Caco-2 (cell line): ENCODE results near the gene LAMC1. TPM values are rescaled to one million over a fixed set of nuclear protein-coding genes. Genes with fewer than 3 reads are reported as not detected.

ENCODE experiments used
- BruUV-seq: library from RNA; stranded (reverse); fragments of 400-500 nt; replicated peaks from 2 replicates; lab custom pipeline; 2021; lab: Mats Ljungman, UMichigan
- CTCF ChIA-PET: fragments of 300-600 bp; sonication (Branson Sonifier 250); formaldehyde crosslinking; loops from one replicate; lab custom pipeline; 2022; ENCODE audit warnings: antibody characterized with exemption; lab: Charles Lee
- POLR2A ChIA-PET: fragments of 300-600 bp; sonication (Branson Sonifier 250); formaldehyde crosslinking; loops from one replicate; lab custom pipeline; 2022; ENCODE audit warnings: antibody characterized with exemption; lab: Charles Lee
- DNase-seq, 2 experiments: peaks; one replicate each; pipeline versions ENCODE4 v3.0.0 to v3.0.0-alpha.2; 2020 to 2022
- H3K27me3 ChIP-seq: replicated peaks from 2 replicates; pipeline ENCODE4 v1.6.0; 2011; ENCODE audit warnings: low read length; ENCODE audit not compliant: control insufficient read depth, insufficient read depth
- H3K36me3 ChIP-seq: 2 replicates; pipeline ENCODE4 v1.5.1; 2011; ENCODE audit warnings: low read length; ENCODE audit not compliant: control insufficient read depth, insufficient read depth
- H3K4me1 ChIP-seq: fragments of 250-450 bp; sonication (Bioruptor Pico); 2 replicates; pipeline ENCODE4 v1.5.1; 2020; ENCODE audit warnings: mild to moderate bottlenecking
- H3K4me3 ChIP-seq: 2 replicates; pipeline ENCODE4 v1.5.1; 2011; ENCODE audit warnings: low read depth, mild to moderate bottlenecking, control low read depth, low read length
- H3K9me3 ChIP-seq: fragments of 250-450 bp; sonication (Bioruptor Pico); 2 replicates; pipeline ENCODE4 v1.5.1; 2020; ENCODE audit warnings: mild to moderate bottlenecking, moderate library complexity
- H3K27ac Mint-ChIP-seq: one replicate; pipeline ENCODE4 v1.8.0; 2022; ENCODE audit warnings: mixed read lengths; ENCODE audit not compliant: unreplicated experiment
- H3K27me3 Mint-ChIP-seq: one replicate; pipeline ENCODE4 v1.8.0; 2022; ENCODE audit warnings: mixed read lengths; ENCODE audit not compliant: insufficient read depth, unreplicated experiment
- H3K36me3 Mint-ChIP-seq: one replicate; pipeline ENCODE4 v1.8.0; 2022; ENCODE audit warnings: mild to moderate bottlenecking, mixed read lengths; ENCODE audit not compliant: insufficient read depth, unreplicated experiment
- H3K4me1 Mint-ChIP-seq: one replicate; pipeline ENCODE4 v1.8.0; 2022; ENCODE audit warnings: low read depth, mixed read lengths; ENCODE audit not compliant: unreplicated experiment
- H3K4me3 Mint-ChIP-seq: one replicate; pipeline ENCODE4 v1.8.0; 2022; ENCODE audit warnings: mild to moderate bottlenecking, moderate library complexity, mixed read lengths; ENCODE audit not compliant: unreplicated experiment
- H3K9me3 Mint-ChIP-seq: one replicate; pipeline ENCODE4 v1.8.0; 2022; ENCODE audit warnings: mixed read lengths; ENCODE audit not compliant: unreplicated experiment
- CTCF ChIP-seq, 2 experiments: fragments of 200-600 bp in 1 of 2; IDR thresholded peaks; 1 replicate in 1 of 2; 2 replicates in 1 of 2; pipeline versions ENCODE4 v1.5.1 to v1.8.0; 2011 to 2022; ENCODE audit warnings: antibody characterized with exemption in 1 of 2, control low read depth in 1 of 2, inconsistent platforms in 1 of 2, low read depth in 1 of 2, low read length in 1 of 2, mild to moderate bottlenecking in 1 of 2, moderate library complexity in 1 of 2; ENCODE audit not compliant: insufficient read depth in 1 of 2, severe bottlenecking in 1 of 2, unreplicated experiment in 1 of 2
- intact Hi-C: fragments of 100-400 bp; cut with micrococcal nuclease; formaldehyde crosslinking; loops from one replicate; pipeline ENCODE4 v1.10.0; 2022; ENCODE audit not compliant: unreplicated experiment
- total RNA-seq: library from RNA; stranded (reverse); gene quantifications from 2 replicates; pipeline ENCODE4 v1.2.3, GENCODE V29; 2022

The LAMC1 gene
- total RNA-seq, 1 experiment from 2014 or later, result 323 TPM

DNA sequence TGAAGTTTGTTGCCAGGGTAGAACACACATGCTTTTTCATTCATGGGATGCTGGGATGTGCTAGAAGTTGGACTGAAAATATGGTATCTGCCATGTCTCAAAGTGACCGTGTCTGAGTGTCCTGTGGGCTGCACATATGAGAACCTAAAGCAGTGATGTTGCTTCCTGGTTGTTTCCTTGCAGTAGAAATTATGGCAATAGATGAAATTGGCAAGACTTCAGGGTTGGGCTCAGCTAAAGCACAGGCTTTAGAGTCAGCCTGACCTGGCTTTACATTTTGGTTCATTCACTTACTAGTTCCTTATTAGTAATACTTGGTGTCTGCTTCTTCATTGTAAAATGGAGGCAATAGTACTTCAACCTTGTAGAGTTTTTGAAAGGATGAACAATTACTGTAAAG is 165.0 kb downstream of the LAMC1 start:
- H3K4me1 ChIP-seq, result peaks cover 13% of the 10 kb centered on the region
- H3K27me3 ChIP-seq, result no peaks in the 10 kb centered on the region
- CTCF ChIA-PET, result no interaction called here
- H3K9me3 ChIP-seq, result no peaks in the 10 kb centered on the region
- H3K4me1 Mint-ChIP-seq, result peaks cover 11% of the 10 kb centered on the region
- DNase-seq, result no peak
- no peaks in the 10 kb centered on the region for H3K27me3 Mint-ChIP-seq
- intact Hi-C loops, result no loop called here
- H3K36me3 ChIP-seq, result no peaks in the 10 kb centered on the region
- H3K4me3 Mint-ChIP-seq, result no peak overlapping the region
- H3K27ac Mint-ChIP-seq, result no peak overlapping the region
- no peak overlapping the region for H3K4me3 ChIP-seq
- TF ChIP-seq CTCF (IDR thresholded peaks at IDR 0.05; ENCODE audit: insufficient read depth in 1 of 2, low read depth in 1 of 2, low read length in 1 of 2, severe bottlenecking in 1 of 2, unreplicated experiment in 1 of 2), result no peak
- no peaks in the 10 kb centered on the region for H3K9me3 Mint-ChIP-seq
- POLR2A ChIA-PET, result no interaction called here
- no TSS peak for BruUV-seq
- H3K36me3 Mint-ChIP-seq, result peaks cover 6% of the 10 kb centered on the region

DNA sequence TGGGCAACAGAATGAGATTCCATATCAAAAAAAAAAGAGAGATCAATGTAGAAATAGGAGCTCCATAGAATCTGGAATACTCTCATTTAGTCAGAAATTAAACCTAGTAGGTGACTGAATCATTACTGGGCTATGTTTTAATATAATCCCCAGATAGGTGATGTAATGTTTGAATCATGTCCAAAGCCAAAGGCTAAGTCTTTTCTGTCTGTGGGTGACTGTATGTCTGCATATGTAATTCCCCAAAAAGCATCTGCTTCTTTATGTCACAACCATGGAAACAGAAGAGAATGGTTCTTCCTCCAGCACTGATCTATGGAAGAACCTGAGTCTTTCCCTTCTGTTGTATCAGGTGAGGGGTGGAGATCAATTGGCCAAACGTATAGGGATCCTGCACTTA is 168.6 kb downstream of the LAMC1 start:
- no TSS peak for BruUV-seq
- no peaks in the 10 kb centered on the region for H3K27me3 ChIP-seq
- H3K36me3 ChIP-seq, result no peaks in the 10 kb centered on the region
- intact Hi-C loops, result no loop called here
- POLR2A ChIA-PET, result no interaction called here
- peaks cover 14% of the 10 kb centered on the region for H3K4me1 ChIP-seq
- Mint-ChIP-seq H3K4me1 (peaks cover 19% of the 10 kb centered on the region), H3K4me3 (no peak overlapping the region), H3K27ac (no peak overlapping the region), H3K36me3 (no peaks in the 10 kb centered on the region), H3K27me3 (no peaks in the 10 kb centered on the region), H3K9me3 (no peaks in the 10 kb centered on the region)
- CTCF ChIA-PET, result no interaction called here
- no peak for DNase-seq
- no peak for TF ChIP-seq CTCF (IDR thresholded peaks at IDR 0.05; ENCODE audit: insufficient read depth in 1 of 2, low read depth in 1 of 2, low read length in 1 of 2, severe bottlenecking in 1 of 2, unreplicated experiment in 1 of 2)
- no peak overlapping the region for H3K4me3 ChIP-seq
- no peaks in the 10 kb centered on the region for H3K9me3 ChIP-seq

GRCh38 chr1:183193963-183194525 is 170.8 kb downstream of the LAMC1 start:
- Mint-ChIP-seq H3K9me3 (no peaks in the 10 kb centered on the region), H3K27me3 (no peaks in the 10 kb centered on the region), H3K4me3 (no peak overlapping the region), H3K4me1 (peaks cover 9% of the 10 kb centered on the region), H3K36me3 (no peaks in the 10 kb centered on the region), H3K27ac (no peak overlapping the region)
- intact Hi-C loops, result no loop called here
- DNase-seq, result no peak
- peaks cover 9% of the 10 kb centered on the region for H3K4me1 ChIP-seq
- POLR2A ChIA-PET, result no interaction called here
- no peaks in the 10 kb centered on the region for H3K27me3 ChIP-seq
- no peaks in the 10 kb centered on the region for H3K36me3 ChIP-seq
- H3K9me3 ChIP-seq, result no peaks in the 10 kb centered on the region
- TF ChIP-seq CTCF (IDR thresholded peaks at IDR 0.05; ENCODE audit: insufficient read depth in 1 of 2, low read depth in 1 of 2, low read length in 1 of 2, severe bottlenecking in 1 of 2, unreplicated experiment in 1 of 2), result no peak
- no TSS peak for BruUV-seq
- CTCF ChIA-PET, result no interaction called here
- no peak overlapping the region for H3K4me3 ChIP-seq
